Osteoblast (primary cell): ENCODE measurements around the gene AKAP13. TPM values are rescaled to one million over a fixed set of nuclear protein-coding genes. Genes with fewer than 3 reads are reported as not detected.

Experiments used
- DNase-seq: peaks from one replicate; pipeline ENCODE4 v3.0.0; 2011; ENCODE audit warnings: low spot score, mixed read lengths; ENCODE audit not compliant: insufficient read length; ENCODE audit errors: missing footprints
- H2AFZ ChIP-seq: 2 replicates; pipeline ENCODE4 v1.6.0; 2011; ENCODE audit warnings: mild to moderate bottlenecking, low read length
- H3K27ac ChIP-seq: 2 replicates; pipeline ENCODE4 v1.5.1; 2011; ENCODE audit warnings: mild to moderate bottlenecking, low read depth, low read length, moderate library complexity
- H3K27me3 ChIP-seq: 2 replicates; pipeline ENCODE4 v1.6.0; 2012; ENCODE audit warnings: mild to moderate bottlenecking, control low read depth, inconsistent platforms, low read length, moderate library complexity; ENCODE audit not compliant: insufficient read depth
- H3K36me3 ChIP-seq: 2 replicates; pipeline ENCODE4 v1.5.1; 2011; ENCODE audit warnings: mild to moderate bottlenecking, low read length, control low read depth, moderate library complexity; ENCODE audit not compliant: insufficient read depth
- H3K4me1 ChIP-seq: 2 replicates; pipeline ENCODE4 v1.5.1; 2011; ENCODE audit warnings: mild to moderate bottlenecking, low read length, control low read depth, moderate library complexity; ENCODE audit not compliant: insufficient read depth
- H3K4me2 ChIP-seq: 2 replicates; pipeline ENCODE4 v1.6.0; 2011; ENCODE audit warnings: mild to moderate bottlenecking, low read length; ENCODE audit not compliant: insufficient read depth
- H3K4me3 ChIP-seq: fragments of 200-600 bp; sonication (generic); 3 replicates; pipeline ENCODE4 v1.5.1; 2012; ENCODE audit warnings: mild to moderate bottlenecking, low read length, inconsistent platforms; ENCODE audit not compliant: insufficient read depth
- H3K79me2 ChIP-seq: 2 replicates; pipeline ENCODE4 v1.6.0; 2012; ENCODE audit warnings: mild to moderate bottlenecking, low read length, control low read depth, inconsistent platforms; ENCODE audit not compliant: insufficient read depth
- H3K9me3 ChIP-seq: 2 replicates; pipeline ENCODE4 v1.5.1; 2011; ENCODE audit warnings: low read depth, low read length, control low read depth
- H4K20me1 ChIP-seq: 2 replicates; pipeline ENCODE4 v1.6.0; 2012; ENCODE audit warnings: mild to moderate bottlenecking, low read length, control low read depth; ENCODE audit not compliant: insufficient read depth
- total RNA-seq: library from RNA; depleted of rRNA; stranded (reverse); fragments of >200 nt; gene quantifications from 2 replicates; pipeline ENCODE4 v1.2.3, GENCODE V29; 2012
- TF ChIP-seq, protein P1 (sequence below): IDR thresholded peaks from 2 replicates; pipeline ENCODE4 v1.5.1; 2011; ENCODE audit warnings: mild to moderate bottlenecking, low read depth, low read length, moderate library complexity; ENCODE audit errors: extremely low read depth

Gene AKAP13
- total RNA-seq, 1 donor: 77.1 TPM

- peak; percentile 54 for DNase-seq
- Histone ChIP-seq H3K79me2 (peaks cover 56% of the 10 kb centered on the region), H3K27me3 (no peaks in the 10 kb centered on the region), H4K20me1 (peaks cover 14% of the 10 kb centered on the region), H3K4me3 (no peak overlapping the region), H3K27ac (no peak overlapping the region), H2AFZ (no peak overlapping the region), H3K4me2 (no peak overlapping the region), H3K4me1 (peaks cover under 1% of the 10 kb centered on the region), H3K9me3 (no peaks in the 10 kb centered on the region), H3K36me3 (no peaks in the 10 kb centered on the region)
- TF ChIP-seq, protein P1, sequence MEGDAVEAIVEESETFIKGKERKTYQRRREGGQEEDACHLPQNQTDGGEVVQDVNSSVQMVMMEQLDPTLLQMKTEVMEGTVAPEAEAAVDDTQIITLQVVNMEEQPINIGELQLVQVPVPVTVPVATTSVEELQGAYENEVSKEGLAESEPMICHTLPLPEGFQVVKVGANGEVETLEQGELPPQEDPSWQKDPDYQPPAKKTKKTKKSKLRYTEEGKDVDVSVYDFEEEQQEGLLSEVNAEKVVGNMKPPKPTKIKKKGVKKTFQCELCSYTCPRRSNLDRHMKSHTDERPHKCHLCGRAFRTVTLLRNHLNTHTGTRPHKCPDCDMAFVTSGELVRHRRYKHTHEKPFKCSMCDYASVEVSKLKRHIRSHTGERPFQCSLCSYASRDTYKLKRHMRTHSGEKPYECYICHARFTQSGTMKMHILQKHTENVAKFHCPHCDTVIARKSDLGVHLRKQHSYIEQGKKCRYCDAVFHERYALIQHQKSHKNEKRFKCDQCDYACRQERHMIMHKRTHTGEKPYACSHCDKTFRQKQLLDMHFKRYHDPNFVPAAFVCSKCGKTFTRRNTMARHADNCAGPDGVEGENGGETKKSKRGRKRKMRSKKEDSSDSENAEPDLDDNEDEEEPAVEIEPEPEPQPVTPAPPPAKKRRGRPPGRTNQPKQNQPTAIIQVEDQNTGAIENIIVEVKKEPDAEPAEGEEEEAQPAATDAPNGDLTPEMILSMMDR: no peak
Observed at GRCh38 chr15:85777250-85778106, 397.1 kb downstream of the AKAP13 start.

DNA sequence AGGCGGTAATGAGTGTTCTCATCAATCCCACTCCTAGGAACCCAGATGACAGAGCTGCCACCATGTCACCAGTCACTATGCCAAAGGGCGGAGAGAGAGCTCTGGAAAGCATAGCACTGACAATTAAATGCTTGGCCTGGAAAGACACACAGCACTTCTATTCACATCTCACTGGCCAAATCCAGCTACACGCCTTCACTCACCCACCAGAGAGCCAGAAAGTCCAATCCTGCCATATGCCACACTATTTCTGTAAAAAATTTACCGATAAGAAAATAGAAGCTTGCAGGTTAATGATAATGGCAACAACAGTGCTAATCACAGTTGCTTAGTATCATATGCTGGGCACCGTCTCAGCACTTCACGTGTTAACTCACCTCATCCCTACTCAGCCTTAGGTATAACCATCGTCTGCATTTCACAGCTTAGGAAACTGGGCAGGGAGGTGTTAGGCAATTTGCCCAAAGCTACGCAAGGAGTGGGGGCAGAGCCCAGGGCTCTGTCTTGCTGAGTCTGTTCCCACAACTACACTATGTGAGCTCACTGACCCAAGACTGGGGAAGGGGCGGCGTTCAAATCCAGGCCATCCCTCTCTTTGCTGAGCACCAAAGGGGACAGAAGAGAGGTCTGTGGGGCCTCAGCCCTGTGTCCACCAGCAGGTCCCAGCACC is 397.8 kb downstream of the AKAP13 start:
- Histone ChIP-seq H4K20me1 (peaks cover 14% of the 10 kb centered on the region), H3K4me3 (no peak overlapping the region), H3K27ac (no peak overlapping the region), H3K36me3 (no peaks in the 10 kb centered on the region), H3K9me3 (no peaks in the 10 kb centered on the region), H3K4me2 (no peak overlapping the region), H2AFZ (no peak overlapping the region), H3K27me3 (no peaks in the 10 kb centered on the region), H3K4me1 (no peaks in the 10 kb centered on the region), H3K79me2 (peaks cover 52% of the 10 kb centered on the region)
- TF ChIP-seq, protein P1: no peak
- DNase-seq: peak; percentile 14

GRCh38 chr15:85779249-85779648 is 398.8 kb downstream of the AKAP13 start:
- Histone ChIP-seq H3K27me3 (no peaks in the 10 kb centered on the region), H3K79me2 (peaks cover 46% of the 10 kb centered on the region), H3K4me1 (no peaks in the 10 kb centered on the region), H3K9me3 (no peaks in the 10 kb centered on the region), H3K4me2 (no peak overlapping the region), H3K36me3 (no peaks in the 10 kb centered on the region), H3K4me3 (no peak overlapping the region), H2AFZ (no peak overlapping the region), H4K20me1 (peaks cover 14% of the 10 kb centered on the region), H3K27ac (no peak overlapping the region)
- no peak for DNase-seq
- TF ChIP-seq, protein P1: no peak
